Loucy (cell line): ENCODE measurements around the gene MUC12.
"Not testable (repeated sequence)": the region's sequence is repeated elsewhere in the genome, so short reads cannot be mapped to it uniquely, and the experiment has no call there.

ENCODE experiments used
- EZH2phosphoT487 ChIP-seq: fragments of 200-600 bp; IDR thresholded peaks from 2 replicates; pipeline ENCODE4 v1.6.1; 2018; ENCODE audit warnings: antibody characterized with exemption, mild to moderate bottlenecking, moderate library complexity, borderline replicate concordance
- TF ChIP-seq, protein P1 (sequence below): fragments of 200-600 bp; sonication (generic); conservative IDR thresholded peaks from 2 replicates; pipeline ENCODE4 v1.5.1; 2014; ENCODE audit warnings: mild to moderate bottlenecking, antibody characterized with exemption, low read length

GRCh38 chr7:100999334-100999733, 30.0 kb downstream of the MUC12 start:
- TF ChIP-seq, protein P1, sequence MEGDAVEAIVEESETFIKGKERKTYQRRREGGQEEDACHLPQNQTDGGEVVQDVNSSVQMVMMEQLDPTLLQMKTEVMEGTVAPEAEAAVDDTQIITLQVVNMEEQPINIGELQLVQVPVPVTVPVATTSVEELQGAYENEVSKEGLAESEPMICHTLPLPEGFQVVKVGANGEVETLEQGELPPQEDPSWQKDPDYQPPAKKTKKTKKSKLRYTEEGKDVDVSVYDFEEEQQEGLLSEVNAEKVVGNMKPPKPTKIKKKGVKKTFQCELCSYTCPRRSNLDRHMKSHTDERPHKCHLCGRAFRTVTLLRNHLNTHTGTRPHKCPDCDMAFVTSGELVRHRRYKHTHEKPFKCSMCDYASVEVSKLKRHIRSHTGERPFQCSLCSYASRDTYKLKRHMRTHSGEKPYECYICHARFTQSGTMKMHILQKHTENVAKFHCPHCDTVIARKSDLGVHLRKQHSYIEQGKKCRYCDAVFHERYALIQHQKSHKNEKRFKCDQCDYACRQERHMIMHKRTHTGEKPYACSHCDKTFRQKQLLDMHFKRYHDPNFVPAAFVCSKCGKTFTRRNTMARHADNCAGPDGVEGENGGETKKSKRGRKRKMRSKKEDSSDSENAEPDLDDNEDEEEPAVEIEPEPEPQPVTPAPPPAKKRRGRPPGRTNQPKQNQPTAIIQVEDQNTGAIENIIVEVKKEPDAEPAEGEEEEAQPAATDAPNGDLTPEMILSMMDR, result not testable (repeated sequence)
- TF ChIP-seq EZH2phosphoT487, result not testable (repeated sequence)
